ENCODE measurements around the gene SLC10A3. TPM values are rescaled to one million over a fixed set of nuclear protein-coding genes. Genes with fewer than 3 reads are reported as not detected.

The SLC10A3 gene
- total and polyA plus RNA-seq, 2 of the 13 experiments (the other 11 are each of a cell fraction or from before 2014, with no cell fraction given) = 10.1 to 11.5 TPM

DNA sequence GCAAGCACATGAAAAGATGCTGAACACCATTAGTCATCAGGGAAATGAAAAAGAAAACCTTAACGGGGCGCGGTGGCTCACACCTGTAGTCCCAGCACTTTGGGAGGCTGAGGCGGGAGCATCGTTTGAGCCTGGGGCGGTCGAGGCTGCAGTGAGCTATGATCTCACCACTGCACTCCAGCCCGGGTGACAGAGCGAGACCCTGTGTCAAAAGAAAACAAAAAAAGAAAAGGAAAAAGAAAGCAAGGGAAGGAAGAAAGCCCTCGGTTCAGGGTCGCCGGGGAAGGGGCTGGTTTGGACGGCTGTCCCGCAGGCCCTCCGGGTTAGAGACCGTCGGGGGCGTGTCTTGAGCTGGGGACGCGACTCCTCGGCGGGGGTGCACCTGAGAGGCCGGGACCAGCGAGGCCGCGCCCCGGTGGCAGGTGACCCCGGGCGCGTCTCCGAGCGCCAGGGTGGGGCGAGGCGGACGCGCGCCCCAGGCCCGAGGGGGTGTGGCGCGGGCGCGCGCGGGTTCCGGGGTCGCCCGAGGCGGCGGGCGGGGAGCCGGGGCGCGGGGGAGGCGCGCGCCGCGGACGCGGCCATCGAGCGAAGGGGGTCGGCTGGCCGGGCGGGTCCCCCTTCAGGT is 32.8 kb downstream of the SLC10A3 start:
- BruUV-seq (replicated peaks) = no TSS peak
- Histone ChIP-seq H2AFZ (ENCODE audit: low read length) (no peak overlapping the region), H3K9me3 (ENCODE audit: low read length) (no peaks in the 10 kb centered on the region), H3K4me1 (ENCODE audit: insufficient read depth, low read length) (0 out of 2 replicates have a peak, but pooled peaks cover 4% of the 10 kb centered on the region), H3K79me2 (ENCODE audit: insufficient read depth, low read length) (peaks cover 9% of the 10 kb centered on the region), H4K20me1 (ENCODE audit: insufficient read depth, low read length) (no peaks in the 10 kb centered on the region), H3K36me3 (replicated peaks in 1 of 2; ENCODE audit: control insufficient read depth in 1 of 2, insufficient read depth in 2 of 2, low read length in 2 of 2) (peaks cover 0 to 3% of the 10 kb centered on the region in 2 experiments; a peak in 3 of 5 replicates), H3K27me3 (ENCODE audit: control insufficient read depth in 1 of 2, insufficient read depth in 2 of 2, low read length in 2 of 2) (no peaks in the 10 kb centered on the region), H3K4me2 (ENCODE audit: low read depth, low read length) (peak overlapping the region; percentile 73), H3K9ac (ENCODE audit: insufficient read depth, low read depth, low read length) (peak overlapping the region; percentile 74), H3K4me3 (replicated peaks in 1 of 3; ENCODE audit: insufficient read depth in 1 of 3, low read depth in 2 of 3, low read length in 3 of 3) (peak overlapping the region; percentile 16 to 87 (median 79); a peak in 5 of 6 replicates), H3K27ac (ENCODE audit: extremely low read length, insufficient read depth, low read length) (no peak overlapping the region)
- whole genome bisulfite sequencing (ENCODE audit: low lambda C conversion rate) = 6% methylated on average over 17 of the region's 65 CpGs
- ChIA-PET CTCF (ENCODE audit: low intra/inter-chr PET ratio, low total read pairs) (no interaction called here), POLR2A (interaction anchor here (0.6 to 1.4 kb wide), 5 partner anchors 29 to 87 kb away, joined by 3 to 6 read pairs (median 4); partner anchors contain the start of genes ATP6AP1, RPL10 and SLC10A3)
- DNase-seq (ENCODE audit: low spot score) (no peak), ATAC-seq (peak; percentile 47), FAIRE-seq (no peak)
- in situ Hi-C loops (cut with HindIII; ENCODE audit: extremely low pct_ligation_motif_present, low pct_unique_long_range_greater_than_20kb) (no loop called here), intact Hi-C loops (cut with micrococcal nuclease; ENCODE audit: unreplicated experiment) (no loop called here)
- TF ChIP-seq PRDM10 (CRISPR knock-in tag; IDR thresholded peaks at IDR 0.05; ENCODE audit: low read depth) (no peak), SAP130 (CRISPR knock-in tag; IDR thresholded peaks at IDR 0.05; ENCODE audit: low read depth) (peak; percentile 22; the same call in 1 of the 2 replicates), SP2 (CRISPR knock-in tag; IDR thresholded peaks at IDR 0.05) (no peak), JDP2 (CRISPR knock-in tag; IDR thresholded peaks at IDR 0.05; ENCODE audit: borderline replicate concordance) (no peak), KLF15 (CRISPR knock-in tag; IDR thresholded peaks at IDR 0.05; ENCODE audit: borderline replicate concordance) (no peak), ZNF605 (CRISPR knock-in tag; IDR thresholded peaks at IDR 0.05) (no peak), ZNF136 (CRISPR knock-in tag; IDR thresholded peaks at IDR 0.05; ENCODE audit: low read depth) (no peak), WIZ (CRISPR knock-in tag; IDR thresholded peaks at IDR 0.05) (no peak), ZNF281 (CRISPR knock-in tag; IDR thresholded peaks at IDR 0.05; ENCODE audit: borderline replicate concordance) (no peak), RCOR2 (CRISPR knock-in tag; IDR thresholded peaks at IDR 0.05) (no peak), ZFY (CRISPR knock-in tag; IDR thresholded peaks at IDR 0.05) (no peak)
- TF ChIP-seq, protein P1, sequence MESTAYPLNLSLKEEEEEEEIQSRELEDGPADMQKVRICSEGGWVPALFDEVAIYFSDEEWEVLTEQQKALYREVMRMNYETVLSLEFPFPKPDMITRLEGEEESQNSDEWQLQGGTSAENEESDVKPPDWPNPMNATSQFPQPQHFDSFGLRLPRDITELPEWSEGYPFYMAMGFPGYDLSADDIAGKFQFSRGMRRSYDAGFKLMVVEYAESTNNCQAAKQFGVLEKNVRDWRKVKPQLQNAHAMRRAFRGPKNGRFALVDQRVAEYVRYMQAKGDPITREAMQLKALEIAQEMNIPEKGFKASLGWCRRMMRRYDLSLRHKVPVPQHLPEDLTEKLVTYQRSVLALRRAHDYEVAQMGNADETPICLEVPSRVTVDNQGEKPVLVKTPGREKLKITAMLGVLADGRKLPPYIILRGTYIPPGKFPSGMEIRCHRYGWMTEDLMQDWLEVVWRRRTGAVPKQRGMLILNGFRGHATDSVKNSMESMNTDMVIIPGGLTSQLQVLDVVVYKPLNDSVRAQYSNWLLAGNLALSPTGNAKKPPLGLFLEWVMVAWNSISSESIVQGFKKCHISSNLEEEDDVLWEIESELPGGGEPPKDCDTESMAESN (CRISPR knock-in tag; conservative IDR thresholded peaks at IDR 0.05) = no peak
- TF ChIP-seq, protein P2, sequence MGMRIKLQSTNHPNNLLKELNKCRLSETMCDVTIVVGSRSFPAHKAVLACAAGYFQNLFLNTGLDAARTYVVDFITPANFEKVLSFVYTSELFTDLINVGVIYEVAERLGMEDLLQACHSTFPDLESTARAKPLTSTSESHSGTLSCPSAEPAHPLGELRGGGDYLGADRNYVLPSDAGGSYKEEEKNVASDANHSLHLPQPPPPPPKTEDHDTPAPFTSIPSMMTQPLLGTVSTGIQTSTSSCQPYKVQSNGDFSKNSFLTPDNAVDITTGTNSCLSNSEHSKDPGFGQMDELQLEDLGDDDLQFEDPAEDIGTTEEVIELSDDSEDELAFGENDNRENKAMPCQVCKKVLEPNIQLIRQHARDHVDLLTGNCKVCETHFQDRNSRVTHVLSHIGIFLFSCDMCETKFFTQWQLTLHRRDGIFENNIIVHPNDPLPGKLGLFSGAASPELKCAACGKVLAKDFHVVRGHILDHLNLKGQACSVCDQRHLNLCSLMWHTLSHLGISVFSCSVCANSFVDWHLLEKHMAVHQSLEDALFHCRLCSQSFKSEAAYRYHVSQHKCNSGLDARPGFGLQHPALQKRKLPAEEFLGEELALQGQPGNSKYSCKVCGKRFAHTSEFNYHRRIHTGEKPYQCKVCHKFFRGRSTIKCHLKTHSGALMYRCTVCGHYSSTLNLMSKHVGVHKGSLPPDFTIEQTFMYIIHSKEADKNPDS (CRISPR knock-in tag; IDR thresholded peaks at IDR 0.05) = no peak

All from HepG2 (cell line).